ENCODE results near the gene MTA1.

- TF ChIP-seq POLR2A (IDR thresholded peaks at IDR 0.05) (no peak), EP300 (IDR thresholded peaks at IDR 0.05) (no peak)
- TF ChIP-seq, protein P1, sequence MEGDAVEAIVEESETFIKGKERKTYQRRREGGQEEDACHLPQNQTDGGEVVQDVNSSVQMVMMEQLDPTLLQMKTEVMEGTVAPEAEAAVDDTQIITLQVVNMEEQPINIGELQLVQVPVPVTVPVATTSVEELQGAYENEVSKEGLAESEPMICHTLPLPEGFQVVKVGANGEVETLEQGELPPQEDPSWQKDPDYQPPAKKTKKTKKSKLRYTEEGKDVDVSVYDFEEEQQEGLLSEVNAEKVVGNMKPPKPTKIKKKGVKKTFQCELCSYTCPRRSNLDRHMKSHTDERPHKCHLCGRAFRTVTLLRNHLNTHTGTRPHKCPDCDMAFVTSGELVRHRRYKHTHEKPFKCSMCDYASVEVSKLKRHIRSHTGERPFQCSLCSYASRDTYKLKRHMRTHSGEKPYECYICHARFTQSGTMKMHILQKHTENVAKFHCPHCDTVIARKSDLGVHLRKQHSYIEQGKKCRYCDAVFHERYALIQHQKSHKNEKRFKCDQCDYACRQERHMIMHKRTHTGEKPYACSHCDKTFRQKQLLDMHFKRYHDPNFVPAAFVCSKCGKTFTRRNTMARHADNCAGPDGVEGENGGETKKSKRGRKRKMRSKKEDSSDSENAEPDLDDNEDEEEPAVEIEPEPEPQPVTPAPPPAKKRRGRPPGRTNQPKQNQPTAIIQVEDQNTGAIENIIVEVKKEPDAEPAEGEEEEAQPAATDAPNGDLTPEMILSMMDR (IDR thresholded peaks at IDR 0.05), result no peak
These were observed 63.0 kb downstream of the MTA1 start for GRCh38 chr14:105482486-105483110.

All from upper lobe of left lung (tissue), 4 donors.